NB4 (cell line): ENCODE measurements around the gene SLC22A17.

Experiments
- POLR2A ChIP-seq: IDR thresholded peaks from 2 replicates; pipeline ENCODE4 v1.6.1; 2011; ENCODE audit warnings: mild to moderate bottlenecking; ENCODE audit not compliant: insufficient read length; ENCODE audit errors: extremely low read depth
- TF ChIP-seq, protein P1 (sequence below): IDR thresholded peaks from one replicate; pipeline ENCODE4 v1.5.1; 2012; ENCODE audit warnings: low read depth, low read length
- TF ChIP-seq, protein P2 (sequence below): IDR thresholded peaks from 2 replicates; pipeline ENCODE4 v1.6.1; 2011; ENCODE audit warnings: low read depth, low read length

DNA sequence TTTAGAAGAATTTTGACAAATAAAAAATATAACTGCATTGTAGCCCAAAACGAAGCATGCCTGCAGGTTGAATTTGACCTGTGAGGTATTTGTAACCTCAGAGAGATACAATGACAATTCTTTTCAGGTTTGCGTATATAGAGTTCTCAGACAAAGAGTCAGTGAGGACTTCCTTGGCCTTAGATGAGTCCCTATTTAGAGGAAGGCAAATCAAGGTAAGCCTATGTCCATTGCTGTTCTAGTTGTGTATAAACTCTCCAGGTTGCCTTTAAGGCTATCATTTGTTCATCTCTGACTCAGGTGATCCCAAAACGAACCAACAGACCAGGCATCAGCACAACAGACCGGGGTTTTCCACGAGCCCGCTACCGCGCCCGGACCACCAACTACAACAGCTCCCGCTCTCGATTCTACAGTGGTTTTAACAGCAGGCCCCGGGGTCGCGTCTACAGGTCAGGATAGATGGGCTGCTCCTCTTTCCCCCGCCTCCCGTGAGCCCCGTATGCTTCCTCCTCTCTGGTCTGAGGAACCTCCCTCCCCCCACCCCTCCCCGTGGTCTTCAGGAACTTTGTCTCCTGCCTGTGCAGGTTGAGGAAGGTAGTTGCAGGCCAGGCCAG, 28.7 kb downstream of the SLC22A17 start:
- TF ChIP-seq, protein P1, sequence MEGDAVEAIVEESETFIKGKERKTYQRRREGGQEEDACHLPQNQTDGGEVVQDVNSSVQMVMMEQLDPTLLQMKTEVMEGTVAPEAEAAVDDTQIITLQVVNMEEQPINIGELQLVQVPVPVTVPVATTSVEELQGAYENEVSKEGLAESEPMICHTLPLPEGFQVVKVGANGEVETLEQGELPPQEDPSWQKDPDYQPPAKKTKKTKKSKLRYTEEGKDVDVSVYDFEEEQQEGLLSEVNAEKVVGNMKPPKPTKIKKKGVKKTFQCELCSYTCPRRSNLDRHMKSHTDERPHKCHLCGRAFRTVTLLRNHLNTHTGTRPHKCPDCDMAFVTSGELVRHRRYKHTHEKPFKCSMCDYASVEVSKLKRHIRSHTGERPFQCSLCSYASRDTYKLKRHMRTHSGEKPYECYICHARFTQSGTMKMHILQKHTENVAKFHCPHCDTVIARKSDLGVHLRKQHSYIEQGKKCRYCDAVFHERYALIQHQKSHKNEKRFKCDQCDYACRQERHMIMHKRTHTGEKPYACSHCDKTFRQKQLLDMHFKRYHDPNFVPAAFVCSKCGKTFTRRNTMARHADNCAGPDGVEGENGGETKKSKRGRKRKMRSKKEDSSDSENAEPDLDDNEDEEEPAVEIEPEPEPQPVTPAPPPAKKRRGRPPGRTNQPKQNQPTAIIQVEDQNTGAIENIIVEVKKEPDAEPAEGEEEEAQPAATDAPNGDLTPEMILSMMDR, result no peak
- no peak for TF ChIP-seq POLR2A
- TF ChIP-seq, protein P2, sequence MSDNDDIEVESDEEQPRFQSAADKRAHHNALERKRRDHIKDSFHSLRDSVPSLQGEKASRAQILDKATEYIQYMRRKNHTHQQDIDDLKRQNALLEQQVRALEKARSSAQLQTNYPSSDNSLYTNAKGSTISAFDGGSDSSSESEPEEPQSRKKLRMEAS, result no peak
